H9 (cell line): ENCODE measurements around the gene ISX. TPM values are rescaled to one million over a fixed set of nuclear protein-coding genes. Genes with fewer than 3 reads are reported as not detected.

Source experiments
- DNase-seq: peaks from one replicate; pipeline ENCODE4 v3.0.0-alpha.2; 2017
- H2AFZ ChIP-seq: one replicate; pipeline ENCODE4 v1.6.1; 2013; ENCODE audit warnings: mild to moderate bottlenecking, low read length, control low read depth, moderate library complexity
- H2AK5ac ChIP-seq: 2 replicates; pipeline ENCODE4 v1.6.1; 2013; ENCODE audit warnings: low read length, control low read depth, mixed read lengths; ENCODE audit not compliant: insufficient read length
- H2BK120ac ChIP-seq: one replicate; pipeline ENCODE4 v1.6.1; 2013; ENCODE audit warnings: low read depth, mild to moderate bottlenecking, low read length, control low read depth, inconsistent platforms; ENCODE audit not compliant: poor library complexity, severe bottlenecking
- H2BK12ac ChIP-seq: 2 replicates; pipeline ENCODE4 v1.6.1; 2013; ENCODE audit warnings: low read length, control low read depth, mixed read lengths, low read depth; ENCODE audit not compliant: insufficient read length
- H2BK15ac ChIP-seq: 2 replicates; pipeline ENCODE4 v1.6.1; 2013; ENCODE audit warnings: low read depth, low read length, control low read depth
- H2BK20ac ChIP-seq: one replicate; pipeline ENCODE4 v1.6.1; 2013; ENCODE audit warnings: low read depth, mild to moderate bottlenecking, low read length, control low read depth, inconsistent platforms; ENCODE audit not compliant: poor library complexity, severe bottlenecking
- H2BK5ac ChIP-seq: 2 replicates; pipeline ENCODE4 v1.6.1; 2013; ENCODE audit warnings: low read length, control low read depth, mixed read lengths; ENCODE audit not compliant: insufficient read length
- H3K14ac ChIP-seq: 2 replicates; pipeline ENCODE4 v1.6.1; 2013; ENCODE audit warnings: low read length, control low read depth; ENCODE audit not compliant: insufficient read depth
- H3K18ac ChIP-seq: 2 replicates; pipeline ENCODE4 v1.6.1; 2013; ENCODE audit warnings: low read depth, mild to moderate bottlenecking, mixed read lengths, low read length, control low read depth; ENCODE audit not compliant: insufficient read length
- H3K23ac ChIP-seq: 2 replicates; pipeline ENCODE4 v1.6.1; 2013; ENCODE audit warnings: low read length, control low read depth, mixed read lengths, low read depth; ENCODE audit not compliant: insufficient read length
- H3K23me2 ChIP-seq: 2 replicates; pipeline ENCODE4 v1.6.1; 2013; ENCODE audit warnings: low read depth, mild to moderate bottlenecking, mixed read lengths, low read length, control low read depth; ENCODE audit not compliant: insufficient read length, poor library complexity, severe bottlenecking
- H3K27ac ChIP-seq: 2 replicates; pipeline ENCODE4 v1.5.1; 2013; ENCODE audit warnings: low read length, control low read depth, mixed read lengths, low read depth; ENCODE audit not compliant: insufficient read length
- H3K27me3 ChIP-seq: 2 replicates; pipeline ENCODE4 v1.6.1; 2013; ENCODE audit warnings: low read length, control low read depth, inconsistent platforms; ENCODE audit not compliant: insufficient read depth
- H3K4ac ChIP-seq: 2 replicates; pipeline ENCODE4 v1.6.1; 2013; ENCODE audit warnings: low read depth, mild to moderate bottlenecking, control low read depth, inconsistent platforms, low read length, moderate library complexity
- H3K4me1 ChIP-seq: 2 replicates; pipeline ENCODE4 v1.6.1; 2013; ENCODE audit warnings: low read length, control low read depth, inconsistent platforms; ENCODE audit not compliant: insufficient read depth
- H3K4me2 ChIP-seq: 2 replicates; pipeline ENCODE4 v1.6.1; 2013; ENCODE audit warnings: low read length, control low read depth, mixed read lengths; ENCODE audit not compliant: insufficient read length, insufficient read depth
- H3K56ac ChIP-seq: 2 replicates; pipeline ENCODE4 v1.6.1; 2013; ENCODE audit warnings: low read depth, mild to moderate bottlenecking, mixed read lengths, low read length, control low read depth; ENCODE audit not compliant: insufficient read length
- H3K79me1 ChIP-seq: 2 replicates; pipeline ENCODE4 v1.6.1; 2013; ENCODE audit warnings: low read depth, mild to moderate bottlenecking, moderate library complexity, low read length, control low read depth, inconsistent platforms; ENCODE audit not compliant: insufficient read depth, poor library complexity, severe bottlenecking
- H3K79me2 ChIP-seq: 2 replicates; pipeline ENCODE4 v1.6.1; 2013; ENCODE audit warnings: low read length, control low read depth, inconsistent platforms; ENCODE audit not compliant: insufficient read depth
- H3K9ac ChIP-seq: 2 replicates; pipeline ENCODE4 v1.6.1; 2013; ENCODE audit warnings: low read length, control low read depth, mixed read lengths; ENCODE audit not compliant: insufficient read length; ENCODE audit errors: extremely low read depth
- H3K9me3 ChIP-seq: one replicate; pipeline ENCODE4 v1.6.1; 2013; ENCODE audit warnings: low read depth, low read length, inconsistent platforms; ENCODE audit not compliant: control insufficient read depth
- H3T11ph ChIP-seq: one replicate; pipeline ENCODE4 v1.6.1; 2013; ENCODE audit warnings: mild to moderate bottlenecking, low read length, control low read depth, inconsistent platforms
- H4K20me1 ChIP-seq: one replicate; pipeline ENCODE4 v1.6.1; 2013; ENCODE audit not compliant: control insufficient read depth, insufficient read length, insufficient read depth
- H4K5ac ChIP-seq: 2 replicates; pipeline ENCODE4 v1.6.1; 2013; ENCODE audit warnings: low read depth, mild to moderate bottlenecking, mixed read lengths, low read length, control low read depth; ENCODE audit not compliant: insufficient read length
- H4K8ac ChIP-seq: replicated peaks from 2 replicates; pipeline ENCODE4 v1.6.1; 2013; ENCODE audit warnings: low read length, control low read depth, mixed read lengths, low read depth; ENCODE audit not compliant: insufficient read length
- H4K91ac ChIP-seq: 2 replicates; pipeline ENCODE4 v1.6.1; 2013; ENCODE audit warnings: low read depth, mild to moderate bottlenecking, moderate library complexity, mixed read lengths, low read length, control low read depth; ENCODE audit not compliant: insufficient read length
- H3K27ac Mint-ChIP-seq, 3 experiments: 2 replicates in 2 of 3; 3 replicates in 1 of 3; pipeline ENCODE4 v1.8.0; 2020 to 2021; ENCODE audit warnings: mixed read lengths in 3 of 3, mild to moderate bottlenecking in 1 of 3, moderate library complexity in 1 of 3
- H3K27me3 Mint-ChIP-seq: 2 replicates; pipeline ENCODE4 v1.8.0; 2021; ENCODE audit warnings: low read depth, mild to moderate bottlenecking, moderate library complexity, mixed read lengths
- H3K36me3 Mint-ChIP-seq, 3 experiments: 2 replicates in 2 of 3; 3 replicates in 1 of 3; pipeline ENCODE4 v1.8.0; 2020 to 2021; ENCODE audit warnings: low read depth in 3 of 3, mixed read lengths in 3 of 3; ENCODE audit not compliant: insufficient read depth in 1 of 3
- H3K4me1 Mint-ChIP-seq, 2 experiments: 2 replicates each; pipeline ENCODE4 v1.8.0; 2020; ENCODE audit warnings: mixed read lengths in 2 of 2
- H3K4me3 Mint-ChIP-seq, 2 experiments: 2 replicates in 1 of 2; 3 replicates in 1 of 2; pipeline ENCODE4 v1.8.0; 2020 to 2021; ENCODE audit warnings: mild to moderate bottlenecking in 2 of 2, mixed read lengths in 2 of 2, moderate library complexity in 1 of 2
- H3K9me3 Mint-ChIP-seq, 2 experiments: 2 replicates in 1 of 2; 3 replicates in 1 of 2; pipeline ENCODE4 v1.8.0; 2020; ENCODE audit warnings: mild to moderate bottlenecking in 2 of 2, mixed read lengths in 2 of 2, moderate library complexity in 1 of 2
- total RNA-seq: library from RNA; stranded (reverse); gene quantifications from 2 replicates; pipeline ENCODE4 v1.2.1, GENCODE V29; 2021
- TF ChIP-seq, protein P1 (sequence below): fragments of 200-600 bp; sonication (generic); conservative IDR thresholded peaks from 3 replicates; pipeline ENCODE4 v1.8.0; 2021; ENCODE audit warnings: antibody characterized with exemption, mild to moderate bottlenecking

The ISX gene
- total RNA-seq, 1 experiment from 2014 or later = not detected

DNA sequence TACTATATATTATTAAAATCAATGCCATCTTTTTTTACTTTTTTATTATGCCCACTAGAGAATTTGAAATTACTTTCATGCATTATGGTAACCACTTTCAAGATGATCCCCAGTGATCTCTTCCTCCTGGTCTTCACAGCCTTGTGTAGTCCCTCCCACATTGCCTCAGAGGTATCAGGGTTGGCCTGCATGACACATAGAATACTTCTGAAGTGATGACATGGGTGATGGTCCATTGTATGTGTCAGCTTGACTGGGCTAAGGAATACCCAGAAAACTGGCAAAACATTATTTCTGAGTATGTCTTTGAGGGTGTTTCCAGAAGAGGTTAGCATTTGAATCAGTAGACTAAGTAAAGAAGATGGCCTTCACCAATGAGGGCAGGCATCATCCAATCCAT lies 14.2 kb upstream of the ISX start:
- H3K27ac ChIP-seq = no peak overlapping the region
- no peak for DNase-seq

More for the DNA sequence above, 14.2 kb upstream of the ISX start:
- H2BK15ac ChIP-seq = no peak overlapping the region
- TF ChIP-seq, protein P1, sequence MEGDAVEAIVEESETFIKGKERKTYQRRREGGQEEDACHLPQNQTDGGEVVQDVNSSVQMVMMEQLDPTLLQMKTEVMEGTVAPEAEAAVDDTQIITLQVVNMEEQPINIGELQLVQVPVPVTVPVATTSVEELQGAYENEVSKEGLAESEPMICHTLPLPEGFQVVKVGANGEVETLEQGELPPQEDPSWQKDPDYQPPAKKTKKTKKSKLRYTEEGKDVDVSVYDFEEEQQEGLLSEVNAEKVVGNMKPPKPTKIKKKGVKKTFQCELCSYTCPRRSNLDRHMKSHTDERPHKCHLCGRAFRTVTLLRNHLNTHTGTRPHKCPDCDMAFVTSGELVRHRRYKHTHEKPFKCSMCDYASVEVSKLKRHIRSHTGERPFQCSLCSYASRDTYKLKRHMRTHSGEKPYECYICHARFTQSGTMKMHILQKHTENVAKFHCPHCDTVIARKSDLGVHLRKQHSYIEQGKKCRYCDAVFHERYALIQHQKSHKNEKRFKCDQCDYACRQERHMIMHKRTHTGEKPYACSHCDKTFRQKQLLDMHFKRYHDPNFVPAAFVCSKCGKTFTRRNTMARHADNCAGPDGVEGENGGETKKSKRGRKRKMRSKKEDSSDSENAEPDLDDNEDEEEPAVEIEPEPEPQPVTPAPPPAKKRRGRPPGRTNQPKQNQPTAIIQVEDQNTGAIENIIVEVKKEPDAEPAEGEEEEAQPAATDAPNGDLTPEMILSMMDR = no peak
- H3T11ph ChIP-seq = no peak overlapping the region
- H3K9me3 ChIP-seq = no peaks in the 10 kb centered on the region
- no peaks in the 10 kb centered on the region; the same call in 1 of the 2 replicates for H3K4me1 ChIP-seq
- H2AFZ ChIP-seq = no peak overlapping the region
- H3K4me2 ChIP-seq = no peak overlapping the region
- H3K14ac ChIP-seq = no peak overlapping the region
- no peak overlapping the region for H2BK5ac ChIP-seq
- H2BK12ac ChIP-seq = no peak overlapping the region
- no peak overlapping the region for H3K23ac ChIP-seq
- no peak overlapping the region for H4K8ac ChIP-seq
- H4K91ac ChIP-seq = no peak overlapping the region
- no peaks in the 10 kb centered on the region for H3K79me1 ChIP-seq
- Mint-ChIP-seq H3K4me1 (peaks cover 4 to 10% of the 10 kb centered on the region in 2 experiments; a peak in 3 of 4 replicates), H3K4me3 (no peak overlapping the region), H3K27me3 (peaks cover 13% of the 10 kb centered on the region), H3K36me3 (peaks cover 0 to 16% (median 11%) of the 10 kb centered on the region in 3 experiments; a peak in 5 of 7 replicates), H3K27ac (no peak overlapping the region), H3K9me3 (peaks cover 12 to 17% of the 10 kb centered on the region in 2 experiments)
- H3K18ac ChIP-seq = no peak overlapping the region
- no peak overlapping the region for H4K5ac ChIP-seq
- no peaks in the 10 kb centered on the region for H3K27me3 ChIP-seq
- H4K20me1 ChIP-seq = no peaks in the 10 kb centered on the region
- H2BK20ac ChIP-seq = no peak overlapping the region
- H3K56ac ChIP-seq = no peak overlapping the region
- no peak overlapping the region for H3K9ac ChIP-seq
- no peaks in the 10 kb centered on the region for H3K23me2 ChIP-seq
- H2AK5ac ChIP-seq = no peak overlapping the region
- H3K4ac ChIP-seq = no peak overlapping the region
- H2BK120ac ChIP-seq = no peak overlapping the region
- H3K79me2 ChIP-seq = no peaks in the 10 kb centered on the region
